Tongue (tissue), 2 donors: ENCODE measurements around the gene EVA1C. TPM values are rescaled to one million over a fixed set of nuclear protein-coding genes. Genes with fewer than 3 reads are reported as not detected.
"Not testable (repeated sequence)": the region's sequence is repeated elsewhere in the genome, so short reads cannot be mapped to it uniquely, and the experiment has no call there.

Experiments
- DNase-seq: peaks from one replicate; pipeline ENCODE4 v3.0.0-alpha.2; 2015
- total RNA-seq: library from RNA; depleted of rRNA; stranded (reverse); fragments of >200 nt; gene quantifications from one replicate; pipeline ENCODE4 v1.2.3, GENCODE V29; 2014

EVA1C gene
- total RNA-seq, 1 donor from 2014 or later, result 8.8 TPM

DNA sequence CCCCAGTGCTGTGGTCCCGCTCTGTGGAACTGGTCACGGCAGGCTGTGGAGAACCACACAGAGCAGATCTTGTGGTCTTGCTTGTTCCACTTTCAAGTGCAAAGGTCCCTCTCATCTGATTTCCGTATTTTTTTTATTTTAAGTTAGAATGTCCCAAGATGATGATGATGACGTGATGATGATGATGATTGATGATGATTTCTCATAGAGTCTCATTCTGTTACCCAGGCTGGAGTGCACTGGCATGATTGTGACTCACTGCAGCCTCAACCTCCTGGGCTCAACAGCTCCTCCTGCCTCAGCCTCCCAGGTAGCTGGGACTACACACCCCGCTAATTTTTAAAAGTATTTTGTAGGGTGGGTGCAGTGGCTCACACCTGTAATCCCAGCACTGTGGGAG, 12.2 kb downstream of the EVA1C start:
- DNase-seq, result no peak

DNA sequence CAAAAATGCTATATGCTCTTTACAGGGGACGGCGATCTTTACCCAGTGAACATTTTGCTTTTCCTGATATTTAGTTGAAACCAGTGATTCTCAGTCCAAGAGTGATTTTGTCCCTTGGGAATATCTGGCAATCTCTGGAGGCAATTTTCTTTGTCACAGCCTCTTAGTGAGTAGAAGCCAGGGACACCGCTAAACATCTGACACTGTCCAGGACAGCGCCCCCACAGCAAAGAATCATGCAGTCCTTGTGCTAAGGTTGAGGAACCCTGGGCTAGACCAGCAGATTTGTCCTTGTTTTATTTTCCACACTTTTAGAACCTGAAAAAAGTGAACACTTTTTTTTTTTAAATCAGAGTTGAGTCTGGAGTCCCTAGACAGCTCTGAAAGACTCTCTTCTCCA, 13.1 kb downstream of the EVA1C start:
- no peak for DNase-seq

DNA sequence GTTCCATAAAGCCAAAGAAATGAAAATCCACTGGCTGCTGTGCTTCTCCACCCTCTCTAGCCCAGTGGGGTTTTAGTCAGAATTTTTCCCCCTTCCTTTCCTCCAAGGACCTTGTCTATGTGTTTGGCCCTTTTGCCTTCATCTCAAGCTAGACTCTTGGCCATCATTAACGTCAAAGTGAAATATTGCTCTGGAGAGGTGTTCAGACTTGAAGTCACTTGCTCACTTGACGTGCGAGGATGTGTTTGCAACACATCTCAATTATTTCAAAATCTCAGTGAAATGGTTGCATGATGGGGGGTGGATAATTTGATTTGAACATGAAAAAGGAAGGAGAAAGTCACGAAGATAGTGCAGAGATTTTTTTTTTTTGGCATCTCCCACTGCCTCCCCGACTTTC, 13.6 kb downstream of the EVA1C start:
- DNase-seq, result no peak

DNA sequence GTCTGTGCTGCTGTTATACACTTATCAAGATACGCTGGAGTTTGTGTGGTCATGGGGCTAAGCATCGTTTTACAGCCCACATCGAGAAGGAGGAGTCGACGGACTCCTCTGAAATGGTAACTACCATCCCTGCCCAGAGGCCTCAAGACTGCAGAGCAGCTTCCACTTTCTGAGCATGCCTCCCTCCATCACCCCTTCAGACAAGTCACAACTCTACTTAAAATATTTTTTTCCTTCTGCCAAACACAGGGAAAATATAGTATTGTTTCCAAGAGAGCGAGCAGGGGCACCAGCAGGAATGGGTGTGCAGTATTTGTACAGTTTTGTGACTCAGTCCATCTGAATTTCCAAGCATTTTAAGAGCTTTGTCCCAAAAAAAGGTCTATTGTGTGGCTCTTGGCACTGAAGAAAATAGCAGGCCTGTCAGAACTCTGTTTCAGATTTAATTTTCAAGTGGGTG, 14.1 kb downstream of the EVA1C start:
- DNase-seq, result peak; percentile 6

DNA sequence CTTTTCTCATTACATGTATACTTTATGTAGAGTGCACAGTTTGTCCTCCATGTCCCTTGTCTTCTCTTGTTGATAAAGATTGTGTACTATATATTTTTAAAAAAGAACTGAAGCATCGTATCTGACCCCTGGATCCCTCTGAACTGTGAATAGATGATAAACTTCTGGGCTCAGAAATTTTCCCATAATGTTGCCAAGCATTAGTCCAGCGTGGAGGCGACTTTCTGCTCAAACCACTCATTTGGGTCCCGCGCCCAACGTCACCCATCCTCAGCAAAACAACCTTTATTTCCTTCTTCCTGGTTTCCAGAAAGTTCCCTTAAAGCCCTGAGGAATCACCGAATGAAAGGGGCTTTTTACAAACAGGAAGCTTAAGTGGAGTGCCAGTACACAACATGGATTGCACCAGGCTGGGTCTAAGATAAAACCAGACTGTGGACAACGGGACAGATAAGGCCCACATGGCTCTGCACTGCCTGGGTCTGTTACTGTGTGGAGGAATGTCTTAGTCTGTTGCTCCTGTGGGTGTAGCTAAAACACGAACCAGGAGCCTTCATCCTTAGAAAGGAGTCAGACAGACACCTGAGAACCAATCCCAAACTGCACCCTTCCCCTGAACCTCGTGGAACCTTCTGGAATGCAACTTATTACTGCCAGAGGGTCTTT, 15.6 kb downstream of the EVA1C start:
- no peak for DNase-seq

DNA sequence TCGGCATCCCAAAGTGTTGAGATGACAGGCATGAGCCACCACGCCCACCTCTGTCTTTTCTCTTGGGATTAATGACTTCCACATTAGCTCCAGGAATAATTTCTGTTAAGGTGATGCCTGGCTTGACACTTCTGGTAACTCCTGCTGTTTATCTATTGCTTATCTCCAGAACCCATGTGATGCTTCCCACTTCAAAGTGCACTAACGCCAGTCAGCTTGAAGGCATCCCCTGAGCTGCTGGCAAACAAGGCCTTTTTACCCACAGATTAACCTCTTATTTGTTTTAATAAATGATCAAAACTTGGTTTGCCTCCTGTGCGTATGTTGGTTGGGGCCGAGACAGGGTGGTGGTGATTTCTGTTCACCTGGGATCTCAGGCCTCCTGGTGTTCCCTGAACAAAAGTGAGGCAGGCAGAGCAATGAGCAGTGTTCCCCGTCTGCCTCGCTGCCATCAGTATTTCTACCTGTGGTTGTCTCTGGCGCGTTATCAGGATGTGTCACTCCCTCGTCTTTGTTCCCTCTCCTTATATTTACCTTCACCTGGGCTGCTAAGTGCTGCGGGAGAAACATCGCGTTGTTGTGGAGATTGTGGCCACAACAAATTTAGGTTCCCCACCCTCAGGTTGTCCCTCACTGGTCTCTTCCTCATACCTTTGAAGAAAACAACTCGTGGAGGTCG, 20.6 kb downstream of the EVA1C start:
- DNase-seq, result not testable (repeated sequence)

DNA sequence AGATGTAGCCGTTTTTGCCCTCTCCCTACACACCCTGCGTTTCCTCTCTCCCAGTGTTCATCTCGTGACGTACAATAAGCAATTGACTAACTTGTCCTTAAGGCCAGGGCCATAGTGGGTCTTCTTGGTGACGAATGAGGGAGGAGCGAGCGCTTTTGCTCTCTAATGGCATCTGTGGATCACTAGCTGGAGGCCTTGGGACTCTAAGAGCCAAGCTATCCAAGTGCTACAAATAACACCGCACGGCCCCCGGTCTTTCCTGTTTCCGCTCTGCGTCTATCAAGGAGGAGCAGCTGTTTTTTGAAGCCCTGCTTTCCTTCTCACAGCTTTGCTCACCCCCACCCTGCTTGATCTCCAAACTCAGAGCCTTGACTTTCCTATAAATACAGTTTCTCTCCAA, 25.2 kb downstream of the EVA1C start:
- DNase-seq, result no peak

DNA sequence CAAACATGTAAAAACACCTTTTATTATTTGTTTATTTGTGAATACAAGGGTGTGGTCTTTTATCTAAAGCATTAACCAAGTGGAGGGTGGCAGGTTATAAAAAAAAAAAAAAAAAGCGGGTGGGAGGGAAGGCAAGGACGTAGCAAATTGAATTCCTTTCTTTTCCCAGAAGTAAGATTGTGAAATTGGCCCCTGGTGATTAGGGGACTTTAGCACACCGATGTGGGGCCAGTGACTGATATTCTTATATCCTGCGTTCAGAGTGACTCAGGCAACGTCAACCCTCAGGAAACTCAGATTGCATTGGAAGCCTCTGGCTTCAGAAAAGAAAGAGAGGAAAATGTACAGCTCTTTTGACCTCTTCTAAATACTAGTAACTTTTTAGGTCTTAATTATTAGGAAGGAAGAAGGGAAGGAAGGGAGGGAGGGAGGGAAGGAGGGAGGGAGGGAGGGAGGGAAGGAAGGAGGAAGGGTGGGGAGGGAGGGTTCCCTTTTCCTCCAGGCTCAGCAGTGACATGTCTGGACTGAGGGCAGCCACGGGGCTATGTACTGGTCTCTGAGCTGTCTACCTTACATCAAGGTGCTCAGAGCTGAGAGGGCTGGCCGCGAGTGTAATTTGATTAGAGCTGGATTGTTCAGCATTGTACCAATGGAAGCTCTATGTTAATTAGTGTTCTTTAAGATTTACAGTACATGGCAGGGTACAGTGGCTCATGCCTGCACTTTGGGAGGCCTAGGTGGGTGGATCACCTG, 30.2 kb downstream of the EVA1C start:
- DNase-seq, result no peak

DNA sequence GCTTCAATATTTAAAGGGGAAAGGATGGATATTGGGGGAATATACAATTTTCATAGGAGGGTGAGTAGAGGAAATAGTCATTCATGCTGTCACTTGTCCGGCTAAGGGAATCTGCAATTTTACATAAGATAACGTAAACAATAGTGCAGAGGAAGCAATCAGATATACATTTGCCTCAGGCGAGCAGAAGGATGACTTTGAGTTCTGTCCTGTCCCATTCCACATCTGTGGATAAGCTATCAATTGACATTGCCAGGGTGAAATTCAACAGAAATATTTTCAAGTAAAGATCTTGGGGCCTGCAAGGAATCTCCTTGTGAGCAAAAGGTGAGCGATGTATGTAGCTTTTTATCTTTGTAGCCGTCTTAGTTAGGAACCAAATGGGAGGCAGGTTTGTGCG, 32.6 kb downstream of the EVA1C start:
- DNase-seq, result no peak

DNA sequence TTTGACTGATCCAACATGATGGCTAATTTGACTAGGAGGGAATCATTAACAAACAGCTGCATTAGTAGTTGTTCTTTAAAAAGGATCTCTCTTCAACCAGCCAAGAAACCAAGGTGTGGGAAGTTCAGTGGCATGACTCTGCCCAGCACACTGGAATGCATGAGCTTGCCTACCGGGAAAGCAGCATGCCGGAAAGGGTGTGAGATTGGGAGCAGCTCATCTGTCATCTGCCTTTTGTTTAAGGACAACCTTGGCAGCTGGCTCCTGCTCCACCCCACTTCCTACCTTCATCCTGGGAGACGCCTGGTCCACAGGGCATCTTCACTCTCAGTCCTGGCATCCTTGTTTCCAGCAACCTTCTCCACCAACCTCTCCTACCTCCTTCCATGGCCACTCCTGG, 33.9 kb downstream of the EVA1C start:
- not testable (repeated sequence) for DNase-seq

DNA sequence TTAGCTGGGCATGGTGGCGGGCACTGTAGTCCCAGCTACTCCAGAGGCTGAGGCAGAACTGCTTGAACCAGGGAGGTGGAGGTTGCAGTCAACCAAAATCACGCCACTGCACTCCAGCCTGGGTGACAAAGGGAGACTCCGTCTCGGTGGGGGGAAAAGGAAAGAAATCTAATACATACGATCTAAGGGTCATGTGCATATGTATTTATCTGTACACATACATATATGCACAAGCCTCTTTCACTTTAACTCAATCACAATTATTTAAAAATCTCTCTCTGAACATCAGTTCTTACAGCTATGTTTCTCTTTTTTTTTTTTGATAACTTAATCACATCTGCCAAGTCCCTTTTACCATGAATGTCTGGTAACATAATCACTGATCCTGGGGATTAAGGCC, 34.7 kb downstream of the EVA1C start:
- DNase-seq, result no peak

DNA sequence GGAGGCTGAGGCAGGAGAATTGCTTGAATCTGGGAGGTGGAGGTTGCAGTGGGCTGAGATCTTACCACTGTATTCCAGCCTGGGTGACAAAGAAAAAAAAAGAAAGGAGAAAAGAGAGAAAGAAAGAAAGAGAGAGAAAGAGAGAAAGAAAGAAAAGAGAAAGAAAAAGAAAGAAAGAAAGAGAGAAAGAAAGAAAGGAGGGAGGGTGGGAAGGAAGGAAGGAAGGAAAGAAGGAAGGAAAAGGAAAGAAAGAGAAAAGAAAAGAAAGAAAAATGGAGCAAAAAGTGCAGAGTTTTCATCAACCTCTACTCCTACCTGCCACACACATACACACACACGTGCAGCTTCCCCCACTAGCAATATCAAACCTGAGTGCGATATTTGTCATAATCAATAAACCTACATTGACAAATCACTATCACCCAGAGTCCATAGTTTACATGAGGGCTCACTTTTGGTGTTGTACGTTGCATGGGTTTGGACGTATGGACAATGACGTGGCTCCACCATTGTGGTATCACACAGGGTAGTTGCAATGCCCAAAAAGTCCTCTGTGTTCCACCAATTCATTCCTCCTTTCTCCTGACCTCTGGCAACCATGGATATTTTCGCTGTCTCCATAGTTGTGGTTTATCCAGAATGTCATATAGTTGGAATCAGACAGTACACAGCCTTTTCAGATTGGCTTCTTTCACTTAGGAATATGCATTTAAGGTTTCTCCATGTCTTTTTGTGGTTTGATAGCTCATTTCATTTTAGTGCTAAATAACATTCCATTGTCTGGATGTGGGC, 36.5 kb downstream of the EVA1C start:
- no peak for DNase-seq

DNA sequence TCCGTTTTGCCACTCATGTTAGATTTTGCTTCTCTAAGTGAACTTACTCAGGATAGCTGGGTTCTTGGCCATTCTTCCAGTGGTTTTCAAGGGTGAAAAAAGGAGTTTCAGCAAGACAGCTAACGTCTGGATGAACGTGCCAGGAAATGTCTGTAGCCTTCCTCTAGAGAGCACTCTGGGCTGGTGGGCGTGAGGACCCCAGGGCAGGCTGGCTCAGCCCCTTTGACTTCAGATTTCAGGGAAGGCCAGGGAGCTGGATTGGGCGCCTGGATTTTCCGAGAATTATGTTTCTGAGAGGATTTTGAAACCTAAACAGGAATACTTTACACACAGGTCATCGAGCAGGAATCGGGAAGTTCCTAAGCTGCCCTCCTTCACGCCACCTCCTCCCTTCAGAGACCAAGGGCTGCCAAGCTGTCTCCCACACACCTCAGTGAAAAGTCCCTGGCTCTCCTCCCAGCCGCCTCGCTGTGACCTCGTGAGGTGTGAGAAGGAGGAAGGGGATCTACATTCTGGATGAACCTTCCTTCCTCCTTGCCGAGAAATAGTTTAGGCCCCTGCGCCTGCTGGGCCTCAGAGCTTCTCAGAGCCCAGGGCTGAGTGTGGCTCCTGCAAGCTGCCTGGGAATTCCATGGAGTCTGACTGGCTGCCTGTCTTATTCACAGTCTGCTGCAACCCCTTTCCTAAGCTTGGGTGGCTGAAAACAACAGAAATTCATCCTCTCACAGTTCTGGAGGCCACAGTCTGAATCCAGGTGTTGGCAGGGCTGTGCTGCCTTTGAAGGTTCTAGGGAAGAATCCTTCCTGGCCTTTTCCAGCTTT, 38.6 kb downstream of the EVA1C start:
- peak; percentile 12 for DNase-seq

DNA sequence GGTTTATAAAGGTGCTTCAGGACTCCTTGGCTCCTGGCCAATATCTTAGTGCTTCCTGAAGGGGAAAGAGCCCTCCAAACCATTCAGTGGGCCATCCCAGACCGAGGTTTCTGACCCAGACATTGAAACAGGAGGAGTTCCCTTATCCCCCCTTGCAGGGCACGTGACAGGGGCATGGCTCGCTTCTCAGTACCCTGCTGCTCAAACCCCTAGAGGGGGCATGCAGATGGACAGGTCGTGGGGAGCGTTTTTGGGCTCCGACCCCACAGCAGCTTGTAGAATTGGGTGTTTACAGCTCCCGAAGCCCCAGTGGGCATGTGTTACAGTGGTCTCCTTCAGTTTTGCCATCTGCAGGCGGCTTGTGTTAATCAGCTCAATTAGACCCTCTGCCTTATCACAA, 39.7 kb downstream of the EVA1C start:
- not testable (repeated sequence) for DNase-seq

DNA sequence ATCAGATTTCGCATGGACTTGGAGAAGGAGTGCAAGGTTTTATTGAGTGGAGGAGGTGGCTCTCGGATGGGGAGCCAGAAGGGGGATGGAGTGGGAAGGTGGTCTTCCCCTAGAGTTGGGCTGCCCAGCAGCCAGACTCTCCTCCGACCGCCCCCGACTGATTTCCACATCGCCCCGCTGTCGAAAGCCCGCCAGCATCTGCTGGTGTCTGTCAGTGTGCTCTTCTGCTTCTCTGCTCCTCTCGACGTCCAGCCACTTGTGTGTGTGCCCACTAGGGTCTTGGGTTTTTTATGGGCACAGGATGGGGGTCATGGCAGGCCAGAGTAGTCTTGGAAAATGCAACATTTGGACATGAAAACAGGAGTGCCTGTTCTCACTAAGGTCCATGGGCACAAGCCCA, 40.1 kb downstream of the EVA1C start:
- DNase-seq, result no peak

DNA sequence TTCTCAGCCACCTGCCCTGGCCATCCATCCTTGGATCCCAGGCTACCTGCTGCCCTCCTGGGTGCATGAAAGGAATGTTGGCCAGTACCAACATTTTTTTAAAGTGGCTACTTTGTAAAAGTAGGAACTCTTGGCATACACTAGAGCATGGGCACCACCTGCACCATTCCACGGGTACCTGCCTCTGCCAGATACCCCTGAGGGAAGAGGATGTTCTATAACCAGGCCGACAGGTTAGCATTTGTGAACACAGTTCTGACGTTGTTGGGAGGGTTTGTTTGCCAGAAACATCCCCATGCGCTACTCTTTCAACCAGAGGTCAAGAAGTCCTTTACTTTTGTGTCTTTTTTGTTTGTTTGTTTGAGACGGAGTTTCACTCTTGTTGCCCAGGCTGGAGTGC, 43.0 kb downstream of the EVA1C start:
- no peak for DNase-seq

DNA sequence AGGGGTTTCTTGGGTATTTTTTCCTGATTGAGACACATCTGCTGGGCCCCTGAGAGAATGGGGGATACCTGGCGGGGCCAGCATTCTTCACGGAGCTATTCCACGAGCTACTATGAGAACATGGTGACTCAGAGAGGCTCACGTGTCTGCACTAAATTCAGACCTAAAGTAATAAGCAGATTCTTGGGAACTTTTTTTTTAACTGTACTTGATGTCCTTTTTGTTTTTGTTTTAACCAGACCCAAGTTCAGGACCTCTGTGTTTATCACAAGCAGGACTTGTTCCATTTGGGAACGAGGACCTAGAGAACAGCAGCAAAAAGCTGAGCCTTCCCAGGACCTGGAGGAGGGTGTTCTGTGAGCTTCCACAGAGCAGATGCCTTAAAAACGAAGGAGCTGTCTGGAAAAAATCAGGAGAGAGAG, 44.0 kb downstream of the EVA1C start:
- peak; percentile 45 for DNase-seq

DNA sequence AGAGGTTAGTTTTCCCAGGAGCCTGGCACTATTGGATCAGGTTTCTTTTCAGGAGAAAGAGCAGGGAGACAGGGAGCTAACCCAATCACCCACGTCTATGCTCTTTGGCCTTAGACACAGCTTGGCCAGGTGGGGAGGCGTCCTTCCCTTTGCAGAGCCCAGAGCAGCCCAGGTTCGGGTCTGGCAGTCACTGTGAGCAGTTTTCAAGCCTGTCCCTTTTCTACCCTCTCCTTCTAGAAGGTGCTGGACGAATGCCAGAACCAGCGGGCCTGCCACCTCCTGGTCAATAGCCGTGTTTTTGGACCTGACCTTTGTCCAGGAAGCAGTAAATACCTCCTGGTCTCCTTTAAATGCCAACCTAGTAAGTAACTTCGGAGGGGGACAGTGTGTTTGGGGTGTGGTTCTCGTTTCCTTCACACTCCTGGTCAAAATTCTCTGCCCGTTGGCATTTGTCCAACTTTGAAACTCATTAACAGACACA, 44.9 kb downstream of the EVA1C start:
- DNase-seq, result peak; percentile 20

DNA sequence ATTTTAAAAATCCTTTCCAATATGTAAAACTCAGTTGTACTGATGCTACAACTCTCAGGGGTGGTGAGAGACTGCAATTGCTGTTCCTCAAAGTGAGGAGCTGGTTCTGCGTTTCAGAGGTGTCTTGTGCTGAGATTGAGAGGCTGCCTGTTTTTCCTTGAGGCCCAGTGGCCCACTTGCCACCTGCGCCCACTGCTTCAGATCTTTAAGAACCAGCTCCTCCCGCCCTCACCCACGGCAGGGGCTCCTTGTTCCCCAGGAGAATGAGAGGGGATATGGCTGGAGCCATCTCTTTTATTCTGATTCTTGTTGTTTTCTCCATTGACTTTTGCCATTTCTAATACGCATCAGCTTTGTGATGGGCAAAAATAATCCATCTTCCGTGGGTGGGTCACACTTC, 45.5 kb downstream of the EVA1C start:
- no peak for DNase-seq

DNA sequence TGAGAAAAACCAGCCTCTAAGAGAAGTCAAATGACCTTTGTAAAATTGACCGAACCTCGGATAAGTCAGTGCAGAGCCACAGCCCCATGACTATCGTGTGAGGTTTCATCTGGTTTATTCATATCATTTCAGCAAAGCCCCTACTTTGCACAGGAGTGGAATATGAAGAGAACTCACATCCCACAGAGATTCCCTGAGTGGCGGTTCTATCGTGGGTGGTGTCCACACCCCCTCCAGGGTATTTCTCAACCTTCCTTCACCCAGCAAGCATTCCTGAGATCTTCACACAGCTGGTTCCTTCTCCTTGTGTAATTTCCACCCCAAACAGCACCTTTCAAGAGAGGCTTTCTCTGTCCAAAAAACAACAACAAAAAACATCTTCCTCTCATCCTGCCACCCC, 47.5 kb downstream of the EVA1C start:
- no peak for DNase-seq

DNA sequence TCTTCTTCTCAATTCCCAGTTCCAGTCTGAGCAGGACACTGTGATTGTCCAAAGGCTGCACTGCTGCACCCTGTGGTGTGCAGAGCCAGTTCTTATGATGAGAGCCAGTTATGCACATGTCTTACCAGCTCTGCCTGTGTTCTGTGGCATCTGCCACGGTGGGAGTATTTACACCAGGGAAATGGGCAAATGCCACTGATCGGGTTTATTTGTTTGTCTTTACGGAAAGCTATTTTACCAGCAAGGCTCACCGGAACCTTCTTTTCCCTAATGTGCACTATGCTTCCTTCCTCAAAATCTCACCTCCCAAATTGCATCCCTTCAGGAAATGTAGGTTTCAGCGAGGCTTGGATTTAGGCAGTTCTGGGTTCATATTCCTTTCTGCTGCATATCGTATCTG, 49.0 kb downstream of the EVA1C start:
- DNase-seq, result no peak

DNA sequence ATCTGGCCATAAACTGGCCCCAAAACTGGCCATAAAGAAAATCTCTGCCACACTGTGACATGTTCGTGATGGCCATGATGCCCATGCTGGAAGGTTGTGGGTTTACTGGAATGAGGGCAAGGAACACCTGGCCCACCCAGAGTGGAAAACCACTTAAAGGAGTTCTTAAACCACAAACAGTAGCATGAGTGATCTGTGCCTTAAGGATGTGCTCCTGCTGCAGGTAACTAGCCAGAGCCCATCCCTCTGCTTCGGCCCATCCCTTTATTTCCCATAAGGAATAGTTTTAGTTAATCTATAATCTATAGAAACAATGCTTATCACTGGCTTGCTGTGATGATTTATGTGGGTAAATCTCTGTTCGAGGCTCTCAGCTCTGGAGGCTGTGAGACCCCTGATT, 50.1 kb downstream of the EVA1C start:
- not testable (repeated sequence) for DNase-seq
